Measurements from ENCODE around the gene PDZD2. TPM values are rescaled to one million over a fixed set of nuclear protein-coding genes. Genes with fewer than 3 reads are reported as not detected.

PDZD2 gene
- total RNA-seq, 2 donors from 2014 or later: 10.3 to 59.5 TPM

DNA sequence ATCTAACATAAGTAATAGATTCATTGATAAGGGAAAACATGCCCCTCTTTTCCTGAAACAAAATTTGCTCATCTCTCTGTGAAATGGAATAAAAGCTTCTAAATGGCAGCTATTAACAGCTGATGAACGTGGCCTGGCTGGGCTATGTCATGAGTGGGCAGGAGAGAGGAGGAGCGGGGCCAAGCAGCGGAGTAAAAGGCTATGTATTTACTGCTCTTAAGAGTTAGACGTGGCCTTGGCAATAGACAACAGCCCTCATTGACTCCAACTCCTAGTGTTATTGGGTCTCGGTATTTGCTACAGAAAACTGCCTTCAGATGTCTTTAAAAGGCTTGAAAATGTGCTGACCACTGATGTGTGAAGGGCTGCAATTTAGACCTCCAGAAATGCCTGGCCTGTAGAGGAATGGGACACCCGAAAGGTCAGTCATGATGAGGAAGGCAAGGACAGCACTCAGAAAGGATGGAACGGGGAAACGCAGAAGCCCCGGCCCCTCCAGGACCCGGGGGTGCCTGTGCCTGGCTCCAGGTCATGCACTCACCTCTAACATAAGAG lies 116.8 kb downstream of the PDZD2 start:
- TF ChIP-seq POLR2AphosphoS5 (IDR thresholded peaks at IDR 0.05) (no peak), POLR2A (IDR thresholded peaks at IDR 0.05) (no peak)
- TF ChIP-seq, protein P1, sequence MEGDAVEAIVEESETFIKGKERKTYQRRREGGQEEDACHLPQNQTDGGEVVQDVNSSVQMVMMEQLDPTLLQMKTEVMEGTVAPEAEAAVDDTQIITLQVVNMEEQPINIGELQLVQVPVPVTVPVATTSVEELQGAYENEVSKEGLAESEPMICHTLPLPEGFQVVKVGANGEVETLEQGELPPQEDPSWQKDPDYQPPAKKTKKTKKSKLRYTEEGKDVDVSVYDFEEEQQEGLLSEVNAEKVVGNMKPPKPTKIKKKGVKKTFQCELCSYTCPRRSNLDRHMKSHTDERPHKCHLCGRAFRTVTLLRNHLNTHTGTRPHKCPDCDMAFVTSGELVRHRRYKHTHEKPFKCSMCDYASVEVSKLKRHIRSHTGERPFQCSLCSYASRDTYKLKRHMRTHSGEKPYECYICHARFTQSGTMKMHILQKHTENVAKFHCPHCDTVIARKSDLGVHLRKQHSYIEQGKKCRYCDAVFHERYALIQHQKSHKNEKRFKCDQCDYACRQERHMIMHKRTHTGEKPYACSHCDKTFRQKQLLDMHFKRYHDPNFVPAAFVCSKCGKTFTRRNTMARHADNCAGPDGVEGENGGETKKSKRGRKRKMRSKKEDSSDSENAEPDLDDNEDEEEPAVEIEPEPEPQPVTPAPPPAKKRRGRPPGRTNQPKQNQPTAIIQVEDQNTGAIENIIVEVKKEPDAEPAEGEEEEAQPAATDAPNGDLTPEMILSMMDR (IDR thresholded peaks at IDR 0.05): no peak
- 78% methylated on average over 10 of the region's 10 CpGs for WGBS
- H3K36me3 ChIP-seq: no peaks in the 10 kb centered on the region
- H3K27me3 ChIP-seq (replicated peaks; ENCODE audit: insufficient read depth): no peaks in the 10 kb centered on the region
- no peak for DNase-seq (ENCODE audit: low spot score)
- H3K4me3 ChIP-seq: no peak overlapping the region
- H3K4me1 ChIP-seq (replicated peaks): no peaks in the 10 kb centered on the region
- intact Hi-C loops (cut with DNase I): no loop called here
- H3K27ac ChIP-seq: no peak overlapping the region
- H3K9me3 ChIP-seq: no peaks in the 10 kb centered on the region

DNA sequence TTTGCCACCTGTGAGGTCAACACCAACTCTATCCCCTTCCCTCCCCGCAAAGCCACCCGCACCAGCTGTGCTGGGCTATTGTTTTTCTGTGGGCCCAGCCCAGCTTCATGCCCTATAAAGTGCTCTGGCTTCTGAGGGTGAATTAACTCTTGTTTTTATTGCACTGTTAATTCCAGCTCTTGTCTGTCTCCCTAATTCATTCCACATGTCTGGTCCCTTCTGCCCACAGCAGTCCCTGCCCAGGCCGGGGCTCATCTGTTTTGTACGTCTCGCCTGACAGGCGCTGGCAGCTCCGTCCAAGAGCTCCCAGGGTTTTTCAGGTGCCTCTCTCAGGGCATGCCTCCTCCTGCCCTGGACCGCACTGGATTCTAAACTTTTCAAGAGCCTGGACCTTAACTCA lies 118.9 kb downstream of the PDZD2 start:
- no peak for TF ChIP-seq POLR2AphosphoS5 (IDR thresholded peaks at IDR 0.05)
- no peak for TF ChIP-seq POLR2A (IDR thresholded peaks at IDR 0.05)
- TF ChIP-seq, protein P1 (IDR thresholded peaks at IDR 0.05): no peak
- Histone ChIP-seq H3K9me3 (no peaks in the 10 kb centered on the region), H3K36me3 (no peaks in the 10 kb centered on the region), H3K27ac (no peak overlapping the region), H3K27me3 (replicated peaks; ENCODE audit: insufficient read depth) (no peaks in the 10 kb centered on the region), H3K4me1 (replicated peaks) (no peaks in the 10 kb centered on the region), H3K4me3 (no peak overlapping the region)
- 31% methylated on average over 8 of the region's 8 CpGs for WGBS
- intact Hi-C loops (cut with DNase I): no loop called here
- no peak for DNase-seq (ENCODE audit: low spot score)

DNA sequence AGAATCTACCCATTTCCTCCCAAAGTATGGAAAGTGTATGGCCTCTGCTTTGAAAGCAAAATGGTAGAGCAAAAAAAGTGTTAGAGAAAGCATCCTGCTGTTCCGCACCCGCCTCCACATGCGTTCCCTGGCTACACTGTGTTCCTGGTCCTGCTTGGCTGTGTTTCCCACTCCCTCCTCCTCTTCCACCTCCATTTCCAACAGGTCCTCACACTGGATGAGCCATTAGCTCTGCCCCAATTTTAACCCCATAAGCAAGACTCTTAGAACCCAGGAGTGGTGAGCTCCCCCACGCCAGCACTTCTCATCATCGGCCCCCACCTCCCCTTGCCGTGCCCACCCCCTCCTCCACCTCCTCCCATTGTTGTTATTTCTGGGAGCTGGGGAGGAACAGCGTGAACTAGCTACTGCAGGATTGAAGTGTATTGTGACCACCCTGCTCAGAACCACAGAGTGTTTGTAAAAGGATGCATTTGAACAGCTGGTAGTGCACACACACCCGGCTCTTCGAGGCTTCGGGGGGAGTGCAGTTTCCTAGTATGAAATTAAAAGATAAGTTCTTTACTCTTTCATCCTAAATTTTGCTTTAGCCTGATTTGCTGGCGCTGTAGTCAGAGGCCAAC lies 120.0 kb downstream of the PDZD2 start:
- intact Hi-C loops (cut with DNase I): no loop called here
- no peak for DNase-seq (ENCODE audit: low spot score)
- H3K27ac ChIP-seq: no peak overlapping the region
- H3K4me3 ChIP-seq: no peak overlapping the region
- no peaks in the 10 kb centered on the region for H3K27me3 ChIP-seq (replicated peaks; ENCODE audit: insufficient read depth)
- no peaks in the 10 kb centered on the region for H3K9me3 ChIP-seq
- H3K36me3 ChIP-seq: no peaks in the 10 kb centered on the region
- 51% methylated on average over 11 of the region's 11 CpGs for WGBS
- no peaks in the 10 kb centered on the region for H3K4me1 ChIP-seq (replicated peaks)
- TF ChIP-seq POLR2A (IDR thresholded peaks at IDR 0.05) (no peak), POLR2AphosphoS5 (IDR thresholded peaks at IDR 0.05) (no peak)
- TF ChIP-seq, protein P1 (IDR thresholded peaks at IDR 0.05): no peak

DNA sequence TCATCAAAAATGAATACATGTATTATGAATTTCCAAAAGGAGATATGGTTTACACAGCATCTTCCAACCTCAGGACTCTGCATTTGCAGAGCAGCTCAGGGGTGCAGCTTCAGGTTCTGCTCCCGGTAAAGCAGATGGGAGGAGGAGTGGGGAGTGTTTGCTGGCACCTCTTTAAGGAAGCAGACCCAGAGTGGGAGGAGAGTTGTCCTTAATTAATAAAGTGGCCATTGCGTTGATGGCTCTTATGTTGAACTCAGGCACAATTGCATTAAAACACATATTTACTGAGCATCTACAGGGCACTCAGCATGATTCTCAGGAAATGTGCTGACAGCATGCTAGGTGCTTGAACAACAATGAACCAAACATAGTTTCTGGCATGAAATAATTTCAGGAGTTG lies 121.0 kb downstream of the PDZD2 start:
- no peak for DNase-seq (ENCODE audit: low spot score)
- no peak overlapping the region for H3K4me3 ChIP-seq
- H3K27me3 ChIP-seq (replicated peaks; ENCODE audit: insufficient read depth): no peaks in the 10 kb centered on the region
- no peaks in the 10 kb centered on the region for H3K9me3 ChIP-seq
- no peak for TF ChIP-seq POLR2AphosphoS5 (IDR thresholded peaks at IDR 0.05)
- TF ChIP-seq POLR2A (IDR thresholded peaks at IDR 0.05): no peak
- TF ChIP-seq, protein P1 (IDR thresholded peaks at IDR 0.05): no peak
- WGBS: 38% methylated on average over 2 of the region's 2 CpGs
- no peak overlapping the region for H3K27ac ChIP-seq
- H3K4me1 ChIP-seq (replicated peaks): no peaks in the 10 kb centered on the region
- intact Hi-C loops (cut with DNase I): no loop called here
- H3K36me3 ChIP-seq: no peaks in the 10 kb centered on the region

DNA sequence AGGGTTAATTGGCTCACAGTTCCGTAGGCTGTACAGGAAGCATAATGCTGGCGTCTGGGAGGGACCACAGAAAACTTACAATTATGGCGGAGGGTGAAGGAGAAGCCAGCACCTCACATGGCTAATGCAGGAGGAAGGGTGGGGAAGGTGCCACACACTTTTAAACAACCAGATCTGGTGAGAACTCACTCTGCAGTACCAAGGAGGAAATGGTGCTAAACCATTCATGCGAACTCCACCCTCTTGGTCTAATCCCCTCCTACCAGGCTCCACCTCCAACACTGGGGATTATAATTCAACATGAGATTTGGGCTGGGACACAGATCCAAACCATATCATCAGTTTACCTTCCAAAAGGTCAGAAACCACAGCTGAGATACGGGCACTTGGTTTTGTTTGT lies 122.9 kb downstream of the PDZD2 start:
- H3K4me3 ChIP-seq: no peak overlapping the region
- H3K4me1 ChIP-seq (replicated peaks): no peaks in the 10 kb centered on the region
- no peaks in the 10 kb centered on the region for H3K9me3 ChIP-seq
- no peaks in the 10 kb centered on the region for H3K27me3 ChIP-seq (replicated peaks; ENCODE audit: insufficient read depth)
- no peak for DNase-seq (ENCODE audit: low spot score)
- intact Hi-C loops (cut with DNase I): no loop called here
- TF ChIP-seq POLR2AphosphoS5 (IDR thresholded peaks at IDR 0.05) (no peak), POLR2A (IDR thresholded peaks at IDR 0.05) (no peak)
- TF ChIP-seq, protein P1 (IDR thresholded peaks at IDR 0.05): no peak
- no peaks in the 10 kb centered on the region for H3K36me3 ChIP-seq
- 72% methylated on average over 5 of the region's 5 CpGs for WGBS
- no peak overlapping the region for H3K27ac ChIP-seq

All from prostate gland (tissue), 2 donors.